HL-60 (cell line): ENCODE data around the gene GPR146.

ENCODE experiments used
- CTCF ChIP-seq: IDR thresholded peaks from one replicate; pipeline ENCODE4 v1.5.1; 2011; ENCODE audit warnings: low read length, control low read depth, inconsistent platforms; ENCODE audit not compliant: insufficient read depth
- GABPA ChIP-seq: IDR thresholded peaks from 2 replicates; pipeline ENCODE4 v1.6.1; 2012; ENCODE audit warnings: low read depth
- POLR2AphosphoS5 ChIP-seq: IDR thresholded peaks from 2 replicates; pipeline ENCODE4 v1.6.1; 2012; ENCODE audit warnings: low read depth

GRCh38 chr7:1026721-1027161 lies 17.6 kb upstream of the GPR146 start:
- TF ChIP-seq CTCF = no peak
- TF ChIP-seq GABPA = no peak; the same call in 1 of the 2 replicates
- no peak for TF ChIP-seq POLR2AphosphoS5
